NT2/D1 (cell line): ENCODE data around the gene C5.

Source experiments
- SUZ12 ChIP-seq: IDR thresholded peaks from 2 replicates; pipeline ENCODE4 v1.6.1; 2011; ENCODE audit not compliant: insufficient read length, insufficient read depth; ENCODE audit errors: extremely low read depth
- YY1 ChIP-seq: IDR thresholded peaks from 2 replicates; pipeline ENCODE4 v1.6.1; 2011; ENCODE audit not compliant: insufficient read length, insufficient read depth
- ZNF274 ChIP-seq: IDR thresholded peaks from 2 replicates; pipeline ENCODE4 v1.6.1; 2011; ENCODE audit warnings: mild to moderate bottlenecking, low read depth, low read length

GRCh38 chr9:120997502-120997901 lies 52.6 kb downstream of the C5 start:
- TF ChIP-seq YY1 (no peak), ZNF274 (no peak), SUZ12 (no peak)
